Measurements from ENCODE around the gene ANKRD31.
"Not testable (repeated sequence)": the region's sequence is repeated elsewhere in the genome, so short reads cannot be mapped to it uniquely, and the experiment has no call there.

The ANKRD31 gene, protein sequence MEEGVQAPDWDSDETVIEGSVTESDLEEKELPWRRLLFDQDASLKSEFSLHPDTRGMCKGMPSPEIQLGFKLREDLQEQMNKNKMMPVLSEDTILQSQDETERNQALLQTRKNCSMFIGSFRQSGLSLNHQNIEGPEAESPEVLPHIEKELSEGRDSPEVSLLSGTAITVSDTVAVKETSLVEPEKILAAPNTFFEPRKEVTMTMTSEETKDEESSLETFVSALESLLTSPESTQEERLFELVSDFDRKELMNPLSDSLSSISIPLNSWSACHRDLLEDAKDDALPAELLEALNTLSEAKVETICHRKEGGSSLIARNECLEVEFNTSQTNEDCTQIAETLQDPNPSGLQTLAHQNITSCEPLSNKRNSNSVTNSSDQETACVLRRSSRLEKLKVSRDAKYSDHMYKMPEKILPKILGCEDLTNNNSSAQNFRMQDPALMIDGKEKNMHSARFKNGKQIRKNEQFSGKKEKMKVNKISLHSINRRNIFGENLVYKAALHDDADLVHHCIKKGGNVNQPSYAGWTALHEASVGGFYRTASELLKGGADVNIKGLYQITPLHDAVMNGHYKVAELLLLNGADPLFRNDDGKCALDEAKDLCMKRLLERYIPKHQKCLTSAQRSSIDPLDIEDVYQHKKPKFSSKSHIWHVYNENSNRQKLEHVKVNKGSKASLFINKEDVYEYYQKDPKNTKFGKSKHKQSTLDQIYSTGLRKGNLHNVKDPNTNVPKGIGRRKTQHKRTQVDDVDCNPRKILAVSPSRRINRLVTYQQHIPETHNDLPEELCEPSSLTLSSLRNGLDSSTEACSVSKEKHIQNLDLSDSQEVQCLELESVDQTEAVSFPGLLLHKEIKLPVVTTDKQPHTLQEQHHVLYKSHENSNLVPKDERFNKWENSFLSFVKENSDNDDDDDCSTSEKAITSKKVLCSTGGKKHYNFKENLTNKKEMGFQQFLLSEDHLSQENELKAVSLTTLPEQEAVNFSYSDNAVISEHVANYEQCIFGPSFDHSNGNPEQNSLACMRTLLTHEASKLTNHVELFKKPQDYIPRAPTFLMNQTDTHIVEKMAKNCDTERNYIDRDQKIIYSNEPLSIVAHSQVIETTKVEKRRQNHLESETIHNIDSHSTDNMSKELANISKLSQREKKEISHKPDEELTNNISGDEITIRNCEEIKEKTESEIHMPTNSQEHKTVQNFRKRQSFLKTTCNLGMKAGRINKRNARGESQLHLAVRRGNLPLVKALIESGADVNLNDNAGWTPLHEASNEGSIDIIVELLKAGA (N-terminal part only)

GRCh38 chr5:75236322-75237316 lies at the start of gene ANKRD31:
TSS of gene ANKRD31 (minus strand) at chr5:75236878. CDS start at chr5:75236686, 192 bp downstream.
- peak; percentile 74 for DNase-seq

DNA sequence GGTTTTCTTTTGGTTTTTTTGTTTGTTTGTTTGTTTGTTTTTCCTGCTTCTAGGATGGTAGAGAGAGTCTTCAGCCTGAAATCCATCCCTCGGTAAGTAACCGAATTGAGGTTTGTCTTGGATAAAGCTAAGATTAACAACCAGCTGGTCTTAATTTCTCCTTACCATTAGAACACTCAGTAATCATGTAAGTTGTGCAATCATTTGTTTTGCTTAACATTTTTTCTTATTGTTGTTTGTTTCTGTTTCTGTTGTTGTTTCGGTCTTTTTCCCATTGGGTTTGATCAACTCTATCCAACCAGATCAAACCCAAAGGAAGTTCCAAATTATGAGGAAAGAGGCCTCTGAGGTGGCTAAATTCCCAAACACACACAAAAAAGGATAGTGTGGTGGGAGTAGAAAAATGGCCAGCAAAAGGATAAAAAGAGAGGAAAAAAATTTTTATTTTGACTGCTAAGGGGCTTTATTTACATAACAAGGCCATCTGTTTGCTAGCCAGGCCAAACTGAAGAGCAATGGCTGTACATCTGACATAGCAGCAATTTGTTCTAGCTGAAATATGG lies 49.6 kb upstream of the ANKRD31 start:
- DNase-seq = no peak

- no peak for DNase-seq
Observed at GRCh38 chr5:75282581-75282980, 45.9 kb upstream of the ANKRD31 start.

DNA sequence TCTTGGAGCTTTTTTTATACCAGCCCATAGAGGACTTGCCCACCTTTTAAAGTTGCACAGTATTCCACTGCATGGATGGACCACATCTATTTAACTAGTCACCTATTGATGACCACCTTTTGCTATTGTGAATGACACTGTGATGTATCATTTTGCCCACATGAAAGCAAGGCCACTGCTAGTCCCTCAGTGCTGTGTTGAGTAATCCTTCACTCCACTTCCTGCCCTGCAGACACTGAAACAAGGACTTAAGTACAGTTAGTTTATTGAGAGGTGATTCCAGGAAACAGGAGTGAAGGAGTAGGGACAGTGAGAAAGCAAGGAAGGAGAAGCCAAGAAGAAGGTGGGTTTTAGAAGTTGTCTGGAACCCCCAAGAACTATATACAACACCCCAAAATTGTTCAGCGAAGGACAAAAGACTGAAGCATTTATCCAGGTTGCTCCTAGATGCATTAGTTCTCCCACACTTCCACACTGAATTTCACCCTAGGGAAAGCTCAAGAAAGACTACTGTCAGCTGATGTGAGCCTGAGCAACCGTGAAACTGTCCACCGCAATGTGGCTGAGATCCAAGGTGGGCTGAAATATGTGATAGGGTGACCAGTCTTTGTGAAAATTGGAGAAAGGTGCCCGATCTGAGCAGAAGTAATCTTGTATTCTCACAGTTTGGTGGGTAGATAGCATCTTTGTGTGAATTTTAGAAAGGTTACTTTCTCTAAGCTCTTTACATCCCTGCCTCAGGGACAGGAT lies 45.2 kb upstream of the ANKRD31 start:
- DNase-seq = peak; percentile 8

DNA sequence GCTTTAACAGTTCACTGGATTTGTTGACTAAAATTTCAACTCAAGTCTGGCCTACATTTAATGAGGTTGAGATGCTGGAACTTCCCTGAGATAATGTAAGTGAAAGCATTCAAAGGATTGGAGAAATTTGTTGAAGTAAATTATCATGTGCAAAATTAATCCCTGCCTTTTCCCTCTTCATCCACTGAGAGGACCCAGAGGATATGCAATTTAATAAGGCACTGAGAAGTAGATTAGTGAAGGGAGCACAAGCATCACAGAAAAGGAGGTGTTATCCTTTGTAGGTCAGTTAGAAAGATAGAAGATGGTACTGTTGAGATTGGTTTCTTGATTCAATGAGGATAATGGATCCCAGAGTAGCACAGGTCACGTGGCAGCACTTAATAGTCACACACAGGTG lies 42.6 kb upstream of the ANKRD31 start:
- no peak for DNase-seq

DNA sequence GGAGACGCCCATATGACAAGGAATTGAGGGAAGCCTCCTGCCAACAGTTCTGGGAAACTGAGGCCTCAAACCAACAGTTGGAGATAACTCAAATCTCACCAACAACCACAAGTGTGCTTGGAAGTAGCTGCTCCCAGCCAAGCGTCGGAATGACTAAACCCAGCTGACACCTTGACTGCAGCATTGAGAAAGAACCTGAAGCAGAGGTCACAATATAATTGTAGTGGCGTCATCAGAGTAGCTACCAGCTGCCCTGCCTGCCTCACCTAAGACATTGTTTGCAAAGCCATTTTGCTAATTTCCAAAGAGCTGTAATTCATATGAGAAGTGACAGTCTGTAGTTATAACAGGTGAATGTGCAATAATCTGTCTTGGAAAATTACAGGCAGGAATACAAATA lies 40.8 kb upstream of the ANKRD31 start:
- DNase-seq = no peak

DNA sequence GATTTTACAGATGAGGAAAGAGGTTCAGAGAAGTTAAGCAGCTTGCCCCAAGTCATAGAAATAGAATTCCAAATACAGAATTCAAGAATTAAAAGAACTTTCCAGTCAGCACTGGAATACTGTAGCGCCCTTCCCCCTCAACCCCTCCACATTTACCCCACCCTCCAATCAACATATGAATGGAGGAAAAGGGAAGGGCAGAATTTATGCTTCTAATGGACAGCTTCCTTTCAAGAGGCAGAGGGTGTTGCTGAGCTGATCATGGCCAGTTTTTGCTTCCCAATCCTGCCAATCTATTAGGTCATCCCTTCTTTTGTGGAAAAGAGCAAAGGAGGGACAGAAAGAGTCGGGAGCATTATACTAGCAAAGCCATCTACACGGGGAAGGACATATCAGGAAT lies 39.1 kb upstream of the ANKRD31 start:
- DNase-seq = no peak

DNA sequence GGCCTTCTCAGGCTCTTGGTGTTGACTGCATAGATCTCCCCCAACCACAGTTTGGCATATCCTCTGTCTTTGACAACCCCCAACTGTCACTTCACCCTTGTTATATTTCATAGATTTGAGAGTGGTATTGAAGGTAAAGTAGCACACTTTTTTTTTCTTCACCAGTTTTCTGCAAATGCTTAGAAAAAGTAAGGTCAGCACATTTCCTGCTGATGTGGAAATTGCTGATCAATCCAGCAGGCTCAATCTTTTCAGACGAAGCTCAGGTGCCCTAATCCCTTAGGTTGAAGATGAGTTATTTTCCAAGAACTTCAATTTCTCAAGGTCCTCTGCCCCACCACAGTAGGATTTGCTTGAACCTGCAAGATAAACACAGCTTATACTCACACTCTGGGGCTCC lies 38.5 kb upstream of the ANKRD31 start:
- no peak for DNase-seq

GRCh38 chr5:75274486-75274885 lies 37.8 kb upstream of the ANKRD31 start:
- DNase-seq = no peak

DNA sequence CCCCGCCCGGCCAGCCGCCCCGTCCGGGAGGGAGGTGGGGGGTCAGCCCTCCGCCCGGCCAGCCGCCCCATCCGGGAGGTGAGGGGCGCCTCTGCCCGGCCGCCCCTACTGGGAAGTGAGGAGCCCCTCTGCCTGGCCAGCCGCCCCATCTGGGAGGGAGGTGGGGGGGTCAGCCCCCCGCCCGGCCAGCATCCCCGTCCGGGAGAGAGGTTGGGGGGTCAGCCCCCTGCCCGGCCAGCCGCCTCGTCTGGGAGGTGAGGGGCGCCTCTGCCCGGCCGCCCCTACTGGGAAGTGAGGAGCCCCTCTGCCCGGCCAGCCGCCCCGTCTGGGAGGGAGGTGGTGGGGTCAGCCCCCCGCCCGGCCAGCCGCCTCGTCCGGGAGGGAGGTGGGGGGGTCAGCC lies 33.9 kb upstream of the ANKRD31 start:
- not testable (repeated sequence) for DNase-seq

- peak; percentile 41 for DNase-seq
Observed at GRCh38 chr5:75265731-75266130, 29.1 kb upstream of the ANKRD31 start.

DNA sequence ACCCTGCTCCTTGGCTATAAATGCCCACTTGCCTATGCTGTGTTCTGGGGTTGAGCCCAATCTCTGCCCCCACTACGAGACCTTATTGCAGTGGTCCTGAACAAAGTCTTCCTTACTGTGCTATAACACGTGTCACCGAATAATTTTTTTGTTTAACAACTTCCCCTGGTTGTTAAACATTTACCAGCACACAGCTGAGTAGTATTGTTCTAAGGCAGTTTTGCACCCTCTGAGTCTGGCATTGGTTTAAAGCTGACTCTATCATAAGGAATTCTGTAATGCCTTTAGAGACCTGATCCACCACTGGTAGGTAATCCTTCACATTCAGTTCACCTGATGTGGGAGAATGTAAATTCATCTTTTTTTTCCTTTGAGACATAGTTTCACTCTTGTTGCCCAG lies 25.6 kb upstream of the ANKRD31 start:
- DNase-seq = no peak

DNA sequence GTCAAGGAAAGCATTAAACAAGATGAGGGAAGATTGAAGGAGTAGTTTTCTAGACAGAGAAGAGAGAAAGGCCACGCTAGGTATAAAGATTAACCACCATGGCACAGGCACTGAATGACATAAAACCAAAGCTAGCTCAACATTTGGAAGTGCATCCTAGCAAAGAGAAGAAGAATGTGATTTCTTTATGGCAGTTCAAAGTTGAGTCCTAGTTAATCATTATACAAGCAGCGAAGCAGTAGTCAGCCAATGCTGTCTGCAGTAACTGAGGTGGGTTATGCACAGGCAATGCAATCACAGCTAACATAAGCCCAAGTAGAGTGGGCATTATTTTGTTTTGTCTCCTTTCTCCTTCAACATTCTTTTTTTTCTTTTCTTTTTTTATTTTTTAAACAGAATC lies 24.0 kb upstream of the ANKRD31 start:
- no peak for DNase-seq

DNA sequence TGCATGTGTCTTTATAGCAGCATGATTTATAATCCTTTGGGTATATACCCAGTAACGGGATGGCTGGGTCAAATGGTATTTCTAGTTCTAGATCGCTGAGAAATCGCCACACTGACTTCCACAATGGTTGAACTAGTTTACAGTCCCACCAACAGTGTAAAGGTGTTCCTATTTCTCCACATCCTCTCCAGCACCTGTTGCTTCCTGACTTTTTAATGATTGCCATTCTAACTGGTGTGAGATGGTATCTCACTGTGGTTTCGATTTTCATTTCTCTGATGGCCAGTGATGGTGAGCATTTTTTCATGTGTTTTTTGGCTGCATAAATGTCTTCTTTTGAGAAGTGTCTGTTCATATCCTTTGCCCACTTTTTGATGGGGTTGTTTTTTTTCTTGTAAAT lies 13.8 kb upstream of the ANKRD31 start:
- not testable (repeated sequence) for DNase-seq

- no peak for DNase-seq
Observed at GRCh38 chr5:75245023-75245422, 8.3 kb upstream of the ANKRD31 start.

DNA sequence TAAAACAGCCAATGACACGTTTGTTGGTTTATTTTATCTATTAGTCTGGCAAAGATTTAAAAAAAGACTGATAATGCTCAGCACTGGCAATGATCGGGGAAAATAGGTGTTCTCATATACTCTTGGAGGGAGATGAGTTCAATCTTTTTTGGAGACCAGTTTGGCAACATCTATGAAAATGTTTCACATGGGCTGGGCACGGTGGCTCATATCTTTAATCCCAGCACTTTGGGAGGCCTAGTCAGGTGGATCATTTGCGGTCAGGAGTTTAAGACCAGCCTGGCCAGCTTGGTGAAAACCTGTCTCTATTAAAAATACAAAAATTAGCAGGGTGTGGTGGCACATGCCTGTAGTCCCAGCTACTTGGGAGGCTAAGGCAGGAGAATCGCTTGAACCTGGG lies 6.8 kb upstream of the ANKRD31 start:
- no peak for DNase-seq

DNA sequence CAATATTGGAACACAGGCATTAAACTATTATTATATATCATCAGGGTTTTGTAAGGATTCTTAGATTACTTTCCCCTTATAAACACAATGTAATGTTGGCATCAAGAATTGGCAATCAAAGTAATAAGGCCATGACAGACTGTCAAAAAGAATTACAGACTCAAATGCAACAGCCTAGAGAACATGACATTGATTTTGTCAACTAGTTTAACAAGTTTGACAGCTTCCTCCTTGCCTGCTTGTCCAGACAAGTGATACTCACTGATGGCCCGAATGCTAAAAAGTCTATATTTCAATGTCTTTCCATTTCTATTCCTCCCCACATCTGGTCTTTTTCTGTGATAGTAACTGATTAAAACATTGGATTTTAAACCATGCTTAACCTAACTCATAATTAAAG lies 6.4 kb upstream of the ANKRD31 start:
- no peak for DNase-seq

DNA sequence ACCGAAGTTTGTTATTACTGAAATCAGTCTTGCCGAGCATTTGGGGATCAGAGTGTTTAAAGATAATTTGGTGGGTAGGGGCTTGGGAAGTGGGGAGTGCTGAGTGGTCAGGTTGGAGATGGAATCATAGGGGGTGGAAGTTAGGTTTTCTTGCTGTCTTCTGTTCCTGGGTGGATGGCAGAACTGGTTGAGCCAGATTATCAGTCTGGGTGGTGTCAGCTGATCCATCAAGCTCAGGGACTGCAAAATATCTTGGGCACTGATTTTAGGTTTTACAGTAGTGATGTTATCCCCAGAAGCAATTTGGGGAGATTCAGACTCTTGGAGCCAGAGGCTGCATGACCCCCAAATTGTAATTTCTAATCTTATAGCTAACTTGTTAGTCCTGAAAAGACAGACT lies 5.4 kb upstream of the ANKRD31 start:
- DNase-seq = no peak

- DNase-seq = no peak
Observed at GRCh38 chr5:75239681-75240080, 3.0 kb upstream of the ANKRD31 start.

DNA sequence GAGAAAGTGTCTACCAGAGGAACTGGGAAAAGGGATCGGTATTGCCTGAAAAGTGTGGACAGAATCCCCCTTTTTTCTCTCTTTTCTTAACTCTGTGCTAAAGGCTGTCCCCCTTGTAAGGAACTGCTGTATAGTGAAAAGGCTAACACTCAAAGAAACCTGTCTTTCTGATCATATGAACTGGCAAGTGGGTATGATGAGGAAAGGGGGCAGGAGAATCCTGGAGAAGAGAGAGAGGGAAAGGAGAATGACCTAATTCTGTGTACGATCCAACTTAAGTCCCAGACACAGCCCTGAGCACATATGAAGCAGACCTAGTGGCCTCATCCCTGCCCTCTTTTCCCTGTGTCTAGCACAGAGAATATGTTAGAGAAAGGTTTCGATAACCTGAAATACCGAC lies 967 bp downstream of the ANKRD31 start:
- DNase-seq = no peak

- DNase-seq = no peak
Observed at GRCh38 chr5:75234251-75234650, 2.4 kb downstream of the ANKRD31 start.

All from HCEC 1CT (cell line).